Inflammatory macrophage (primary cell): ENCODE data around the gene CEP63.

Experiments
- DNase-seq, 2 donors: peaks; one replicate each; pipeline ENCODE4 v3.0.0-alpha.2; 2020 to 2022
- total RNA-seq, 18 experiments: gene quantifications; one replicate each; lab custom pipeline; 2026; ENCODE audit warnings: mixed read lengths in 6 of 18, inconsistent platforms in 2 of 18; lab: John Stamatoyannopoulos, UW

CEP63 gene
- total RNA-seq: 1.6 to 14.6 (median 5.6) reads per million in 18 experiments

- peak; percentile 96 to 97 for DNase-seq
Observed at GRCh38 chr3:134485718-134486576, at the start of gene CEP63, which contains the start of gene ANAPC13. Gene CEP63 (plus strand): TSS chr3:134486057. CDS start chr3:134495321, 9,264 bp downstream. Gene ANAPC13 (minus strand): TSS chr3:134485985. CDS start chr3:134482904, 3,081 bp downstream.

GRCh38 chr3:134437211-134437752 is 48.6 kb upstream of the CEP63 start:
- no peak for DNase-seq

GRCh38 chr3:134441321-134441720 is 44.5 kb upstream of the CEP63 start:
- no peak for DNase-seq

- DNase-seq: no peak
Observed at GRCh38 chr3:134441821-134442220, 44.0 kb upstream of the CEP63 start.

- no peak for DNase-seq
Observed at GRCh38 chr3:134445095-134445494, 40.8 kb upstream of the CEP63 start.

- DNase-seq: peak; percentile 56 to 57
Observed at GRCh38 chr3:134445636-134446035, 40.2 kb upstream of the CEP63 start.

GRCh38 chr3:134446800-134447199 is 39.1 kb upstream of the CEP63 start:
- DNase-seq: peak; percentile 71 to 82

DNA sequence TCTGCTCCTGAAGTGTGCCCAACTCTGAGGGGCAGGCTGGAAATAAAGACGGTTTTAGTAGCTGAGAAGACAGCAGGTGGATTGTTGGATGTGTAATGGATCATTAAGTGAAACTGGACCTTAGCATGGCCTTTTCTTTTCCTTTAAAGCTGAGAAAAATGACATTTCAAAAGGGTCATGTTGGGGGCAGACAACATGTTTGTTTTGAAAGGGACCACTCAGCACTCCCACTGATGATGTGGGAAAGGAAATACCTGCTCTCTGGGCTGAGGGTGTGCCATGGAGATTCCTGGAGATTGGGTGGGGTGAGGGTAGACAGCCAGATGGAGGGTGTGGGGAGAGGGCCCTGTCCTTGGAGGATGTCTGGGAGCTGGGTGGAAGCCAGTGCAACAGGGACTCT is 38.5 kb upstream of the CEP63 start:
- no peak for DNase-seq

- no peak for DNase-seq
Observed at GRCh38 chr3:134448664-134449063, 37.2 kb upstream of the CEP63 start.

DNA sequence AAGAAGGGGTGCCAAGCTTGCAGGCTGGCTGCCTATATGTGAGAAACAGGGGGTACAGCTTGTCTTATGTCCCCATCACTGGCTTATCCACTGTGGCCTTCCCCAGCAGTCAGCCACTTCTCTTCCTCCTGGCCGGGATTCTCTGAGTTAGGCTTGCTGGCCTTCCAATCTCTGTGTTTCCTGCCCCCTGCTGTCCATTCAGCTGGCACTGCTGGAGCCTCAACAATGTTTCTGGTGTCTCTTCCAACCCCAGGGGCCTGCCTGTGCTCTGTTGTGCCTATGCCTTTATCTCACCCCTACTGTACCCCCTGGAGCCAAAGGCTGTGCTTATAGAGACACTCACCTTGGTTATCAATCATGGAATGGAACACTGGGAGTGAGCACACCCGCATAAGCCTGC is 36.6 kb upstream of the CEP63 start:
- no peak for DNase-seq

DNA sequence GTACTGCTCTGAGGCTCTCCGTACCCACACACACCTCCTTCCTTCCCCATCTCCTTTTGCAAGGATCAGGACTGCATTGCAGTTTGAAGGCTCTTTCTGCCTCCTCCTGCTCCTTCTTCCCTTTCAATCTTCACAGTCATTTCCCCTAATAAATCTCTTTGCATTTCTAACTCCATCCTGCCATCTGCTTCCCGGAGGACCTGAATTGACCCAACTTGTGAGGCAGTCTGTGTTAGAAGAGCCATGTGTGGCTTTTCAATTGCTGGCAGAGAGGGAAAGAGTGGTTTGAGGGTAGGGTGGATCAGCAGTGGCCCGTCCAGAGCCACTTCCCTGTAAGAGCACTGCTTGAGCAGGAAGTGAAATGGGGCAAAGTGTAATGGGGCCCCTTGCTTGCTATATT is 35.9 kb upstream of the CEP63 start:
- DNase-seq: peak; percentile 14 to 25

DNA sequence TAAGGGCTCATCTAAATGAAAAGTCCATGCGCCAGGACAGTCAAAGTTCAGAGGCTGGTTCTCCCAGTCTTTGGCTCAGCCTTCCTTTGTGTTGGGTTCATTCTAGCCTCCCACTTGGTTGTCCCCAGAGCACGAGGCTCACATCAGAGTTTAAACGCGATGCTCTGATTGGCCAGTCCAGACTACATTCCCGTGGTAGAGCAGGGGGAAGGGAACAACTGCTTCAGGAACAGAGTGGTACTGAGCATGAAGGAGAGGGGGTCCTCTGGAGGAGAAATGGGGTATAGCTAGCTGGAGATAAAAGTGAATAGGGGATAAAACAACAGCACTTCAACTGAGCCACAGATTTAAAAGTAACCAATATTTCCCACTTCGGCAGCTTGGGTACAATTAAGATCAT is 32.2 kb upstream of the CEP63 start:
- DNase-seq: no peak

DNA sequence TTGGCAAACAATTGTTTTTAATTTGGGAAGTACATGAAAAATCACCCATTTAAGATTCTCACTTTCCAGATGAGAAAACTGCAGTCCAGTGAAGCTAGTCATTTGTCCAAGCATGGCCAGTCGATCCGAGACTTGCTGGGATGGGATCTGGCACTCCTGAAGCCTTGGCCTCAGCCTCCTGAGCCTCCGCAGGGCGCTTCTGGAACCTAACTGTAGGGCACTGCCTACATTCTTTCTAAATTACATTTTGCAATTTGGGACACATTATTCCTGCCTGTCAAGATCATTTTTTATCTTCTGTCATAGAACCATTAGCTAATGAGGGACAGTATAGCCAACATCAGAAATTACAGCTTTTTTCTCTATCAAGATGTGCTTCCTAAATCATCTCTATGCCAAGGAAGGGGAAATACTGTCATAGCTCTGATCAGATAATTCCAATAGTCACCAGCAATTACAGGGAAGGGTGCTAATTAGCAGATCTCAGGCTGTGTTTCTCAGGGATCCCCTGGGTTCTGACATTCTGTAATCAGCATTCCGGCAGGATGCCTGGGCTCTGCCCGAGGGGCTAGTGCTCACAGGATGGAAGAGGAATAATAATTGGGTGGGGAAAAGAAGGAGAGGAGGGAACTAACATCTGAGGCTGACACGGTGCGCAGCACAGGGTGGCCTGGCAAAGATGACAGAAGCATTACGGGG is 28.3 kb upstream of the CEP63 start:
- DNase-seq: no peak

GRCh38 chr3:134458406-134458945 is 27.4 kb upstream of the CEP63 start:
- DNase-seq: no peak

- DNase-seq: no peak
Observed at GRCh38 chr3:134459562-134459961, 26.3 kb upstream of the CEP63 start.

GRCh38 chr3:134460965-134461364 is 24.9 kb upstream of the CEP63 start:
- no peak for DNase-seq

GRCh38 chr3:134462331-134462941 is 23.4 kb upstream of the CEP63 start:
- DNase-seq: no peak

DNA sequence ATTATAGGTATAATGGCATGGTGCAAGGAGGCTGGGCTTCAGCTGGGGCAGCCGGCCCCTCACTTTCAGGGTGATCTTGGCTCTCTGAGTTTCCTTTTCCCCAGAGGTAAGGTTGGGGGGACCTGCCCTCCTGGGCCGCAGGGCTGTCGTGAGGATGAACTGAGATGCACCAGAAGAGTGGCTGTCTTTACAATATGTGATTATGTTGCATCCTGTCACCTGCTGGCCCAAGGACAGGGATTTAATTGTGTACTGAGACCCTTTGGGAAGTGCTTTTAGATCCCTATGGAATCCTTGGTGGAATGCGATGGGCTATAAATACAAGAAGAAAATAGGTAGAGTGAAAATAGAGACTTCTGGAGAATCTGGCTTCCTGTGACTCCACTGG is 22.2 kb upstream of the CEP63 start:
- DNase-seq: no peak

GRCh38 chr3:134464064-134464688 is 21.7 kb upstream of the CEP63 start:
- DNase-seq: no peak

- DNase-seq: no peak
Observed at GRCh38 chr3:134464689-134465365, 21.0 kb upstream of the CEP63 start.

DNA sequence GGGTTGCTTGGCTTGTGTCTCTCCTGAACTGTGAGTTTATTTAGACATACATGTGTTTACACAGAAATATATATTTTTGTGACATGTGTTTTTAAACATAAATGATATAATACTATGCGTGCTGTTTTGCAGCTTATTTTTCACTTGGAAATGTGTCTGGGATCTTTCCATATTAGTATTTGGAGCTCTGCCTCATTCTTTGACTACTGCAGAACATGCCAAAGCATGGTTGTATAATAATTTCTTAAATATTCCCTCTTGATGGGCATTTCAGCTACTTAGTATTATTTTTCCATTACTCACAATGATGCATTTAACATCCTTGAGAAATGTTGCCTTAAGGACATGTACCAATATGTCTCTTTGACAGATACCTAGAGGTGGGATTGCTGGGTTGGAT is 19.5 kb upstream of the CEP63 start:
- DNase-seq: no peak

DNA sequence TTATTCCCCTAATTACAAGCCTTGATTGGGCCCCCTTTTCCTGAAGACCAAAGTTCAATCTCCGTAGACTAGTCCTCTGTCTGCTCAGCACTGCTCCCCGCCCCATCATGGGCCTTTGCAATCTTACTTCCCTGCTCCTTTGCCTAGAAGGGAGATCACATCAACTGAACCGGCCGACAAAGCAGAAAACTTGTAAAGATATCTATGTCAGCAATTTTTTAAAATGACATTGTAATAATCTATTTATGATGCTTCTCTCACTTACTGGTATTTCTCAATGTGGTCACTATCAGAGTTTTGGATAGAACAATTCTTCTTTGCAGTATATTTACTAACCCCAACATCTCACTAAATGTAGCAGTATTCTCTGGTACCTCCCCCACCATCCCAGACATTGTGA is 17.3 kb upstream of the CEP63 start:
- DNase-seq: no peak
